Left kidney (tissue), 8 donors: ENCODE measurements around the gene NCBP2. TPM values are rescaled to one million over a fixed set of nuclear protein-coding genes. Genes with fewer than 3 reads are reported as not detected.

Experiments used
- DNase-seq: peaks from one replicate; pipeline ENCODE4 v3.0.0-alpha.2; 2013
- long read RNA-seq, 8 donors: transcript quantifications; one replicate each; lab custom pipeline, GENCODE V29; 2026
- polyA plus RNA-seq: library from polyadenylated mRNA; unstranded; fragments of 120-200 nt; gene quantifications from one replicate; pipeline ENCODE4 v1.2.1, GENCODE V29; 2013; ENCODE audit not compliant: insufficient read length

The NCBP2 gene
- polyA plus RNA-seq: 110 TPM
- long read RNA-seq, donor 1, full-length matches to known transcripts: 45 of 45 reads
- long read RNA-seq, donor 1, partial matches to known transcripts: 0 of 45 reads
- long read RNA-seq, donor 1, other reads (novel, unspliced or antisense): 0 of 45 reads
- long read RNA-seq, donor 2, full-length matches to known transcripts: 34 of 34 reads
- long read RNA-seq, donor 2, partial matches to known transcripts: 0 of 34 reads
- long read RNA-seq, donor 2, other reads (novel, unspliced or antisense): 0 of 34 reads
- long read RNA-seq, donor 3, full-length matches to known transcripts: 28 of 28 reads
- long read RNA-seq, donor 3, partial matches to known transcripts: 0 of 28 reads
- long read RNA-seq, donor 3, other reads (novel, unspliced or antisense): 0 of 28 reads
- long read RNA-seq, donor 4, full-length matches to known transcripts: 3 of 3 reads
- long read RNA-seq, donor 4, partial matches to known transcripts: 0 of 3 reads
- long read RNA-seq, donor 4, other reads (novel, unspliced or antisense): 0 of 3 reads
- long read RNA-seq, donor 5, full-length matches to known transcripts: 58 of 109 reads
- long read RNA-seq, donor 5, partial matches to known transcripts: 51 of 109 reads
- long read RNA-seq, donor 5, other reads (novel, unspliced or antisense): 0 of 109 reads
- long read RNA-seq, donor 6, full-length matches to known transcripts: 43 of 43 reads
- long read RNA-seq, donor 6, partial matches to known transcripts: 0 of 43 reads
- long read RNA-seq, donor 6, other reads (novel, unspliced or antisense): 0 of 43 reads
- long read RNA-seq, donor 7, full-length matches to known transcripts: 61 of 61 reads
- long read RNA-seq, donor 7, partial matches to known transcripts: 0 of 61 reads
- long read RNA-seq, donor 7, other reads (novel, unspliced or antisense): 0 of 61 reads
- long read RNA-seq, donor 8, full-length matches to known transcripts: 23 of 23 reads
- long read RNA-seq, donor 8, partial matches to known transcripts: 0 of 23 reads
- long read RNA-seq, donor 8, other reads (novel, unspliced or antisense): 0 of 23 reads

- DNase-seq: peak; percentile 97
These were observed at the start of gene NCBP2 for GRCh38 chr3:196942226-196942914. TSS of gene NCBP2 (minus strand) at chr3:196942528. CDS start at chr3:196942503, 25 bp downstream.

GRCh38 chr3:196991581-196992460 lies 49.5 kb upstream of the NCBP2 start:
- DNase-seq: no peak

GRCh38 chr3:196990601-196991007 lies 48.3 kb upstream of the NCBP2 start:
- DNase-seq: no peak

GRCh38 chr3:196989721-196990262 lies 47.5 kb upstream of the NCBP2 start:
- no peak for DNase-seq

GRCh38 chr3:196988241-196989029 lies 46.1 kb upstream of the NCBP2 start:
- no peak for DNase-seq

GRCh38 chr3:196987022-196987421 lies 44.7 kb upstream of the NCBP2 start:
- DNase-seq: no peak

- no peak for DNase-seq
These were observed 43.9 kb upstream of the NCBP2 start for GRCh38 chr3:196985954-196986885.

GRCh38 chr3:196985298-196985697 lies 43.0 kb upstream of the NCBP2 start:
- no peak for DNase-seq

GRCh38 chr3:196983186-196983585 lies 40.9 kb upstream of the NCBP2 start:
- no peak for DNase-seq

- no peak for DNase-seq
These were observed 39.3 kb upstream of the NCBP2 start for GRCh38 chr3:196981657-196982056.

GRCh38 chr3:196979545-196979944 lies 37.2 kb upstream of the NCBP2 start:
- DNase-seq: no peak

GRCh38 chr3:196976941-196977340 lies 34.6 kb upstream of the NCBP2 start:
- no peak for DNase-seq

GRCh38 chr3:196975349-196975748 lies 33.0 kb upstream of the NCBP2 start:
- no peak for DNase-seq

GRCh38 chr3:196974661-196975060 lies 32.3 kb upstream of the NCBP2 start:
- no peak for DNase-seq

- no peak for DNase-seq
These were observed 28.9 kb upstream of the NCBP2 start for GRCh38 chr3:196971094-196971698.

GRCh38 chr3:196970547-196971093 lies 28.3 kb upstream of the NCBP2 start:
- no peak for DNase-seq

- DNase-seq: no peak
These were observed 27.6 kb upstream of the NCBP2 start for GRCh38 chr3:196969660-196970546.
